Measurements from ENCODE around the gene CDH22.

CDH22 gene

GRCh38 chr20:46308258-46309157, at the start of gene CDH22:
CDH22 (minus strand) TSS chr20:46308498; CDS start chr20:46251294, 57,204 bp downstream.
- Mint-ChIP-seq H3K4me3 (peak within 1 kb of the TSS; percentile 62 to 75), H3K9me3 (no peaks in the 10 kb centered on the region), H3K27ac (peak within 1 kb of the TSS; percentile 26), H3K36me3 (no peaks in the 10 kb centered on the region), H3K27me3 (peaks cover 70 to 71% of the 10 kb centered on the region in 2 donors), H3K4me1 (peaks cover 14 to 23% of the 10 kb centered on the region in 2 donors)
- ATAC-seq (replicated peaks) (peak; percentile 54 to 71), DNase-seq (peak; percentile 10)

- H3K9me3 Mint-ChIP-seq = no peaks in the 10 kb centered on the region
- no peak for ATAC-seq (replicated peaks)
These were observed 48.8 kb upstream of the CDH22 start for GRCh38 chr20:46357030-46357514.

GRCh38 chr20:46356195-46357029, 48.1 kb upstream of the CDH22 start:
- H3K27me3 Mint-ChIP-seq = no peaks in the 10 kb centered on the region
- peak overlapping the region; percentile 84 for H3K27ac Mint-ChIP-seq
- peaks cover 56 to 72% of the 10 kb centered on the region in 2 donors for H3K4me1 Mint-ChIP-seq
- no peaks in the 10 kb centered on the region for H3K9me3 Mint-ChIP-seq
- no peak for ATAC-seq (replicated peaks)
- DNase-seq = no peak
- H3K4me3 Mint-ChIP-seq = peak overlapping the region; percentile 36 to 67
- peaks cover 63 to 70% of the 10 kb centered on the region in 2 donors for H3K36me3 Mint-ChIP-seq

More at GRCh38 chr20:46357030-46357514, 48.8 kb upstream of the CDH22 start:
- no peaks in the 10 kb centered on the region for H3K27me3 Mint-ChIP-seq
- H3K36me3 Mint-ChIP-seq = peaks cover 64 to 71% of the 10 kb centered on the region in 2 donors
- H3K27ac Mint-ChIP-seq = peak overlapping the region; percentile 84
- peak overlapping the region; percentile 67 for H3K4me3 Mint-ChIP-seq
- DNase-seq = no peak
- peaks cover 56 to 72% of the 10 kb centered on the region in 2 donors for H3K4me1 Mint-ChIP-seq

GRCh38 chr20:46355778-46356177, 47.5 kb upstream of the CDH22 start:
- H3K36me3 Mint-ChIP-seq = peaks cover 62 to 68% of the 10 kb centered on the region in 2 donors
- peak overlapping the region; percentile 36 to 47 for H3K4me3 Mint-ChIP-seq
- no peaks in the 10 kb centered on the region for H3K9me3 Mint-ChIP-seq
- peaks cover 55 to 72% of the 10 kb centered on the region in 2 donors for H3K4me1 Mint-ChIP-seq
- DNase-seq (no peak), ATAC-seq (replicated peaks) (no peak)
- H3K27ac Mint-ChIP-seq = peak overlapping the region; percentile 39
- H3K27me3 Mint-ChIP-seq = no peaks in the 10 kb centered on the region

- H3K36me3 Mint-ChIP-seq = peaks cover 69 to 75% of the 10 kb centered on the region in 2 donors
- H3K27ac Mint-ChIP-seq = peak overlapping the region; percentile 74
- no peak overlapping the region for H3K4me3 Mint-ChIP-seq
- DNase-seq (no peak), ATAC-seq (replicated peaks) (no peak)
- H3K4me1 Mint-ChIP-seq = peaks cover 62 to 78% of the 10 kb centered on the region in 2 donors
- no peaks in the 10 kb centered on the region for H3K9me3 Mint-ChIP-seq
- no peaks in the 10 kb centered on the region for H3K27me3 Mint-ChIP-seq
These were observed 46.8 kb upstream of the CDH22 start for GRCh38 chr20:46354920-46355654.

- DNase-seq (no peak), ATAC-seq (replicated peaks) (no peak)
- Mint-ChIP-seq H3K36me3 (peaks cover 70 to 78% of the 10 kb centered on the region in 2 donors), H3K4me3 (no peak overlapping the region), H3K27me3 (no peaks in the 10 kb centered on the region), H3K27ac (no peak overlapping the region), H3K9me3 (no peaks in the 10 kb centered on the region), H3K4me1 (peaks cover 58 to 79% of the 10 kb centered on the region in 2 donors)
These were observed 45.9 kb upstream of the CDH22 start for GRCh38 chr20:46354207-46354555.

- no peak overlapping the region for H3K4me3 Mint-ChIP-seq
- DNase-seq = no peak
- no peaks in the 10 kb centered on the region for H3K27me3 Mint-ChIP-seq
- H3K9me3 Mint-ChIP-seq = no peaks in the 10 kb centered on the region
- no peak for ATAC-seq (replicated peaks)
- peaks cover 53 to 79% of the 10 kb centered on the region in 2 donors for H3K4me1 Mint-ChIP-seq
- no peak overlapping the region for H3K27ac Mint-ChIP-seq
- H3K36me3 Mint-ChIP-seq = peaks cover 69 to 75% of the 10 kb centered on the region in 2 donors
These were observed 45.4 kb upstream of the CDH22 start for GRCh38 chr20:46353500-46354206.

GRCh38 chr20:46352370-46352938, 44.2 kb upstream of the CDH22 start:
- Mint-ChIP-seq H3K4me3 (no peak overlapping the region), H3K9me3 (no peaks in the 10 kb centered on the region), H3K4me1 (peaks cover 45 to 67% of the 10 kb centered on the region in 2 donors), H3K27ac (no peak overlapping the region), H3K27me3 (no peaks in the 10 kb centered on the region), H3K36me3 (peaks cover 62 to 67% of the 10 kb centered on the region in 2 donors)
- no peak for ATAC-seq (replicated peaks)
- no peak for DNase-seq

- H3K4me1 Mint-ChIP-seq = peaks cover 39 to 59% of the 10 kb centered on the region in 2 donors
- DNase-seq (peak; percentile 43), ATAC-seq (replicated peaks) (peak; percentile 86 to 87)
- no peaks in the 10 kb centered on the region for H3K27me3 Mint-ChIP-seq
- peak overlapping the region; percentile 88 for H3K27ac Mint-ChIP-seq
- peak overlapping the region; percentile 40 to 70 for H3K4me3 Mint-ChIP-seq
- no peaks in the 10 kb centered on the region for H3K9me3 Mint-ChIP-seq
- H3K36me3 Mint-ChIP-seq = peaks cover 57 to 60% of the 10 kb centered on the region in 2 donors
These were observed 43.2 kb upstream of the CDH22 start for GRCh38 chr20:46351357-46352058.

GRCh38 chr20:46350986-46351267, 42.6 kb upstream of the CDH22 start:
- H3K4me1 Mint-ChIP-seq = peaks cover 36 to 55% of the 10 kb centered on the region in 2 donors
- ATAC-seq (replicated peaks) (peak in 1 of 2 donors; percentile 41), DNase-seq (no peak)
- H3K36me3 Mint-ChIP-seq = peaks cover 54 to 58% of the 10 kb centered on the region in 2 donors
- no peaks in the 10 kb centered on the region for H3K9me3 Mint-ChIP-seq
- H3K27ac Mint-ChIP-seq = peak overlapping the region; percentile 88
- no peaks in the 10 kb centered on the region for H3K27me3 Mint-ChIP-seq
- H3K4me3 Mint-ChIP-seq = peak overlapping the region; percentile 66 to 77

- H3K27ac Mint-ChIP-seq = peak overlapping the region; percentile 88
- H3K27me3 Mint-ChIP-seq = no peaks in the 10 kb centered on the region
- ATAC-seq (replicated peaks) (peak; percentile 68 to 71), DNase-seq (no peak)
- peaks cover 49 to 58% of the 10 kb centered on the region in 2 donors for H3K36me3 Mint-ChIP-seq
- peaks cover 31 to 49% of the 10 kb centered on the region in 2 donors for H3K4me1 Mint-ChIP-seq
- H3K4me3 Mint-ChIP-seq = peak overlapping the region; percentile 66 to 77
- H3K9me3 Mint-ChIP-seq = no peaks in the 10 kb centered on the region
These were observed 42.1 kb upstream of the CDH22 start for GRCh38 chr20:46350201-46350985.

GRCh38 chr20:46349742-46350056, 41.4 kb upstream of the CDH22 start:
- peak overlapping the region in 1 of 2 donors; percentile 52 for H3K4me3 Mint-ChIP-seq
- H3K36me3 Mint-ChIP-seq = peaks cover 46 to 53% of the 10 kb centered on the region in 2 donors
- DNase-seq (no peak), ATAC-seq (replicated peaks) (no peak)
- H3K9me3 Mint-ChIP-seq = peaks cover 0 to 1% of the 10 kb centered on the region in 2 donors
- H3K4me1 Mint-ChIP-seq = peaks cover 33 to 49% of the 10 kb centered on the region in 2 donors
- H3K27ac Mint-ChIP-seq = peak overlapping the region; percentile 27
- H3K27me3 Mint-ChIP-seq = no peaks in the 10 kb centered on the region
